HG03066 (cell line): Measurements from ENCODE around the gene PPDPF.
A peak's percentile ranks its signal among the peaks of the same experiment; 100 is the strongest.

ENCODE experiments used
- ATAC-seq: cut with Tn5 transposase; IDR thresholded peaks from one replicate; pipeline ENCODE4 v1.9.1; 2021; ENCODE audit warnings: low read depth; ENCODE audit not compliant: unreplicated experiment

PPDPF gene

DNA sequence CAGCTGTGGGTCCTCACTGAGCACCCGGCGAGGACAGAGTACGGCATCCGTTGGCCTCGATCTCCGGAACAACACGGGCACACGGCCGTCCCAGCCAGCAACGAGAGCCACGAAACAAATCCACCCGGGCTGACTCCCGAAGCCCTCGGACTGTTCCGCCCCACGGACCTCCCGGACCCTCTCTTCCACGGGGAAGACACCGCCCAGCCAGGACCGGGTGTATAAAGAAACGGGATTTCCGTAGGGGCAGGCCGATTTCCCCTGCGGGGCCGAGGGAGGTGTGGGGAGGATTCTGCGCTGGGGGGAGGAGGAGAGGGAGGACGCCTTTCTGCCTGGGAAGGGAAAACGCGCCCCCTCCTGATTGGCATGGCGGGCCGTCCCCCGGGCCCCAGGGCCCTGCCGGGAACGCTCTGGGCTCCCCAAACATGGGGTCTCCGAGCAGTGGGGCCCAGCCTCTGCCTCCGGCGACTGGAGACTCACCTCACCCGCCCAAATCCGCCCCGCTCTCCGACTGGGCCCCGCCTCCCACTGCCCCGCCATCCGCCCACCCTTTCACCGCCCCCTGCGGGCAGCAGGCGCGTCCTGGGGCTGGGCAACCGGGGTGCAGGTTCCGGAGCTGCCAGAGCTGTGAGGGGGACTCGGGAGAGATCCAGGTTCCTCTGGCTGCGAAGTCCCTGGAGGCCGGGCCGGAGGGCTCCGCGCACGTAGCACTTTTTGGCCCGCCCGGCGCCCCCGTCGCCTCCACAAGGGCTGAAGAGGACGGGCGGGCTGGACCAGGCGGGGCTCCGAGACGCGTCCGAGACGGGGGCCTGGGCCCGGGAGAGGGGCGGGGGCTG is 679 bp upstream of the PPDPF start:
- peak; percentile 40 for ATAC-seq

DNA sequence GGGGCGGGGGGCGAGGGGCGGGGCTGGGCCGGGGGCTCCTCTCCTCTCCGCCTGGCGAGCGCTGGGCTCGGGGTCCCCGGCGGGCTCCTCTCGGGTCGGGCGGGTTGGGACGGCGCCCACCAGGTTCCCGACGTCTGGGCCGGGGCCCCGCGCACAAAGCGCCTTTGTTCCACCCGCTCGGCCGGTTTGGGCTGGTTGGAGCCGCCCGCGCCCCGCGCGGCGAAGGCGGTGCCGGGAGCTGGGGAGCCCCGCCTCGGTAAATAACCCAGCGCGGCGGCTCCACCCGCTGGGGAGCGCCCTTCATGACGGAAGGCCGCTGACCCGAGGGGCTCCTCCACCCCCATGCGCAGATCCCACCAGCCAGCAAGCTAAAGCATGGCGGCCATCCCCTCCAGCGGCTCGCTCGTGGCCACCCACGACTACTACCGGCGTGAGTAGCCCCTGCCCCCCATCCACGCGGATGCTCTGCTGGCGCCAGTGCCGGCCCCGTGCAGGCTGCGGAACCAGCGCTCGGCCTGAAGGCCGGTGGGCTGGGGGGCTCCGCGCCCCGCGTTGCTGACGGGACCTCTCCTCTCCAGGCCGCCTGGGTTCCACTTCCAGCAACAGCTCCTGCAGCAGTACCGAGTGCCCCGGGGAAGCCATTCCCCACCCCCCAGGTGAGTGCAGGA is 503 bp downstream of the PPDPF start:
- peak; percentile 30 for ATAC-seq

DNA sequence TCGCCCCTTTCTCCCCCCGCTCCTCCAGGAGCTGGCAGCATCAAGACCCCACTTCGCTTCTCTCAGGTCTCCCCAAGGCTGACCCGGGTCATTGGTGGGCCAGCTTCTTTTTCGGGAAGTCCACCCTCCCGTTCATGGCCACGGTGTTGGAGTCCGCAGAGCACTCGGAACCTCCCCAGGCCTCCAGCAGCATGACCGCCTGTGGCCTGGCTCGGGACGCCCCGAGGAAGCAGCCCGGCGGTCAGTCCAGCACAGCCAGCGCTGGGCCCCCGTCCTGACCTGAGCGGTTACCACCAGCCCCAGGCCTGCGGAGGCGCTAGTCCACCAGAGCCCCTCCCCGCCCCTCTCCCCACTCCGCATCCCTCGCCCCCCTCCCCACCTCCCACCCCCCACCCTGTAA is 1.0 kb downstream of the PPDPF start:
- ATAC-seq = no peak

DNA sequence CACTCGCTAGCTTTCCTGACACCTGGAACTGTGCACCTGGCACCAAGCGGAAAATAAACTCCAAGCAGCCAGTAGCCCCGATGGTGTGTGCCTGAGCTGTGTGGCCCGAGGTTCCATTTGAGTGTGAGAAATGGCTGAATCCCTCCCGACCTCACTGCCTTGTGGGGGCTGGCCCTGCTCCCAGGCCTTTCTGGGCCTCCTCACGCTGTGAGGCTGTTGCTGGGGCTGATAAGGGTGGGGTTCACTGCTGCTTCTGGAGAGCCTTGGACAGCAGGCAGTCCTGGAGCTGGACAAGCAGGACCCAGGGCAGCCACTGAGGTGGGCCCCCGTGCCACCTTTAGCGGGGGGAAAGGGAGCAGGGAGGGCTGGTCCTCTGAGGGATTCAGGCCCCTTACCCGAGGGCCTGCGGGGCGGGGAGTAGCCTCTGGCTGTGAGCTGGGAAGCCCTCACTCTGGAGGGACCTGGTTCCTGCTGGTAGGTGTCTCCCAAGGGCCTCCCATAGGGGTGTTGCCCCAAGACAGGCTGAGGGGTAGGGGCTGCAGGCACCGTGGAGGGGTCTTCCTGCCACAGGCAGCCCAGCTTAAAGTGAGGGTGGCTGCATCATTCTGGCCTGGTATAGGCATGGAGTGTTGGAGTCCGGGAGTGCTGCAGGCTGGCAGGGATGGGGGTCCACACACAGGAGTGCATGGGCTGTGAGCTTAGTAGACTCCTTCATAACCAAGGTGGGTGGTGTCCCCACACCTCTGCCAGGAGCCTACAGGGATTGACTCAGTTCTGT is 1.7 kb downstream of the PPDPF start:
- ATAC-seq = no peak

DNA sequence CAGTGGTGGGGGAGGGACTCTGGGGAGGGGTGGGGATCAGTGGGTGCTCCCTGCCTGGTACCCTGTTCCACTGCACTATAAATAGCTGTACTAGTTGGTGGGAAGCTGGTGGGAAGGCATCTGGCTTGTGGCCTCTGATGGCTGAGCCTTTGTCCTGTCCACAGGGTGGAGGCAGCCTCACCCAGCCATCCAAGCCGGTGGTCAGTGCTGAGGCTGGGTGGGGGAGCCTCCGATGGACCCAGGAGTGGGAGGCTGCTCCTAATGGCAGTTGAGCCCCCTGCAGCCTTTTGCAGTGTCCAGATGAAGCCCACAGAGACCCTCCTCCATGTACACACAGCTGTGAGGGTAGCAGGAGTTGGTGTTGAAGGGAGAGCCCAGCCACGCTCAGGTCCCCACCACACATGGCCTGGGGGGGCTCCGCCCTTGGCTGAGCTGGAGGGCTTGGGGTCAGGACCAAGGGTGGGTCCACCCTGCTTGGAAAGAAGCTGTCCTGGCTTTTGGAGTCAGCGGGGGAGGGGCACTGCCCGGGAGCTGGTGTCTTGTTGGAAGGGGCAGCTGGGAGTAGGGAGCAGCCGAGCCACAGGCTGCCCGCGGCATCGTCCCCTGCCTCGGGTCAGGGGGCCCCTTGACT is 2.5 kb downstream of the PPDPF start:
- no peak for ATAC-seq

DNA sequence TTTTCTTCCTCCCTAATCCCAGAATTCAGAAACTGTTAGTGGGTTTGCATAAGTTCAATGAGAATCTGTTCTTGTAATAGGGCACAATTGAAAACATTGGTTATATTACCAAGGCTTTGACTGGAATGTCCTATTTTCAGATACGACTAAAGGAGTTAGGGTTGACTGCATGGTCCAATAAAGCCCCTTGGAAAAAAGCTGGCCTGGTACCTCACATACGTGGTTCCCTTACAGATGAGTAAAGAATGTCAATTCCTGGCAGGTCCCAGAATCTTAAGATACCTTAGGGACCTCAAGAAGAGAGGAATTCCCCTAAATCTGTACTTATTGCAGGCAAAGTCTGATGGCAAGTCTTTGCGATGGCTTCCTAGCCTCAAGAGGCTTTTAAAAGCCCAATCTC is 4.6 kb downstream of the PPDPF start:
- no peak for ATAC-seq

DNA sequence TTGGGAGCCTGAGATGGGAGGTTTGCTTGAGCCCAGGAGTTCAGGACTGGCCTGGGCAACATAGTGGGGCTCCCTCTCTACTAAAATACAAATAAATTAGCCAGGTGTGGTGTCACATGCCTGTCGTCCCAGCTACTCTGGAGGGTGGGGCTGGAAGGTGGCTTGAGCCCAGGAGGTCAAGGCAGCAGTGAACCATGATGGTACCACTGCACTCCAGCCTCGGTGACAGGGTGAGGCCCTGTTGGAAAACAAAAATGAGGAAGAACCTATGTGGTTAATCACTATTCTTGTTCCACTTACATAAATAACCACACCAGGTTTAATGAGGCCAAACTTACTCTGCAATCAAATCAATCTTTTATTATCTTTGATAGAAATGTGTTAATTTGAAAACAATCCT is 5.4 kb downstream of the PPDPF start:
- ATAC-seq = no peak

DNA sequence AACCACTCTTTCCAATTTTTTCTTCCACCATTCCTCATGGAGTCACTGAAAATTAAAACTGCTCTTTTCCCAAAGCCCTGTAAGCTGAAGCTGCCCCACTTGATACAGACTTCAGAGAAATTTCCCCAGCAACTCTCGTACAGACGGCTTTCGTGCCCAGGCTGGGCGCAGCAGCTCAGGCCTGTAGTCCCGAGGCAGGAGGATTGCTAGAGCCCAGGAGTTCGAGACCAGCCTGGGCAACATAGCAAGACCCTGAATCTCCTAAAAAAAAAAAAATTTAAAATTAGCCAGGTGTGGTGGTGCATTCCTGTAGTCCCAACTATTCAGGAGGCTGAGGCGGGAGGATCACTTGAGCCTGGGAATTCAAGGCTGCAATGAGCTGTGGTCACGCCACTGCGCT is 6.6 kb downstream of the PPDPF start:
- no peak for ATAC-seq

DNA sequence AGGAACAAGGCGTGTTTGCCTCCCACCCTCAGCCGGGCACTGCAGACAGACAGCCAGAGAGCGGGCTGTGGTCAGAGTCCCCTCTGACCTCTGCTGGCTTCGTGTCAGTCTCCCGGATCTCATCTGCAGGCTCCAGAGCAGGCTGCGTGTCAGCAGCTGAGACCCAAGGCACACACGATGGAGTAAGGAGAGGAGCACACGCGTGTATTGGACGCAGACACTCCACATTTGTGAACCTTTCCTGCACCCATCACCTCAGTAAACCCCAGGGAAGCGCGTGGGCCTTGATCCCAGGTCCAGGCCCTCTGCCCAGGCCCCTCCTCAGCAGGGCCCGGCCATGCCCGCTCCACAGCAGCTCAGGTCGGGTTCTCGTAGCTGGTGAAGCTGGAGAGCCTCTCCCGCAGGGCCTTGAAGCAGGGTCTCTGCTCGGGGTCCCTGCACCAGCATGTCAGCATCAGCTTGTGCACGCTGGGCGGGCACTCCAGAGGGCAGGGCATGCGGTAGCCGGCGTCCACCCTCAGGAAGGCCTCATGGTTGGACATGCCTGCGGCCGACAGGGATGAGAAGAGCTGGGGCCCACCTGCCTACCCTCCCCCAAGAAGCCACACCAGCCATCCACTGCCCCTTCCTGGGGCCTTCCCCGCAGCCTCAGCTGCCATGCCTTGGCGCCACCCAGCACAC is 8.8 kb downstream of the PPDPF start:
- no peak for ATAC-seq

DNA sequence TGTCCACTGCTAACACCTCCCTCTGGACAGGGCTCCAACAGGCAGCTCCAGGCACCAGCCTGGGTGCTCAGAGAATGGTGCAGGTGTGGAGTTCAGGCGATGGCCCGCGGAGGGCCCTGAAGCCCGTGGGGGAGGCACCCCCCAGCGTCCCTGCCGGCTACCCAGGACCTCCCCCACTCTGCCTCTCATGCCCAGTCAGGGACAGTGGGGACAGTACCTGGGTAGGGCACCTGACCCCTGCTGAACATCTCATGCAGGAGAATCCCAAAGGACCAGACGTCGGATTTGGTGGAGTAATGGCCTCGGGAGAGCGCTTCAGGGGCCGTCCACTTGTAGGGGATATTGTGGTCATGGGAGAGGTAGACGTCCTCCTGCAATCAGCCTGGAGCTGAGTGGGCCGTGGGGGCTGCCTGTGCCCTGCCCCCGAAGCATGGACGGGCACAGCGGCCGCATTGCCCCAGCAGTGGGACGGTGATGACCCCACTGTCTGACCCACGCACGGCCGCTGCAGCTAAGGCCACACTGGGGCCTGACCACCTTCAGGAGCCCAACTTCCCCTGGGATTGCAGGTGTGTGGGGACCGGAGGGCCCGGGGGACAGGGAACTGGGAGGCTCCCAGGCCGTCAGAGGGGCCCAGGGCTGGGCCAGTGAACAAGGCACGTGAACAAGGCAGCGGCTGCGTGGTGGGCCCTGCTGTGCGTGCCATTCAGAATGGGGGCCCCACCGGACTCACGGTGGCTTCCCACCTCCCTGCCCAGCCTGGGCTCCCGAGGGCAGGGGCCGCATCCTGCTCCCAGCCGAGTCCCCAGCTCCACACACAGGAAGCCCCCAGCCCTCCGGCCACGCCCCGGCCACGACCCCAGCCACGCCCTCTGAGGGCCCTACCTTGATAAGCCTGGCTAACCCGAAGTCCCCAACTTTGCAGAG is 9.6 kb downstream of the PPDPF start:
- no peak for ATAC-seq

DNA sequence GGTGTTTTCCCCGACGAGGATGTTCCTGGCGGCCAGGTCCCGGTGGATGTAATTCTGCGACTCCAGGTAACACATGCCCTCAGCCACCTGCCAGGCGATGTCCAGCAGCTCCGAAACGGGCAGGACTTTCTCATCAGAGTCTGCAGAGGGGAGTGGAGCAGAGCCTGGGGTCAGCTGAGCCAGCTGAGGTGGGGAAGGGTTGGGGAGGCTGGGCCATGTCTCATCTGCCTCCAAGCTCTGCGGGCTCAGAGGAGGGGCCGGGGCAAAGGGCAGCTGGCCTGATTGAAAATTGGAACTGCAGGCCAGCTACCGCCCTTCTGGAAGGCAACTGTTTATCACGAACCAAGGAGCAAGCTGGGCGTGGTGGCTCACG is 10.2 kb downstream of the PPDPF start:
- no peak for ATAC-seq

DNA sequence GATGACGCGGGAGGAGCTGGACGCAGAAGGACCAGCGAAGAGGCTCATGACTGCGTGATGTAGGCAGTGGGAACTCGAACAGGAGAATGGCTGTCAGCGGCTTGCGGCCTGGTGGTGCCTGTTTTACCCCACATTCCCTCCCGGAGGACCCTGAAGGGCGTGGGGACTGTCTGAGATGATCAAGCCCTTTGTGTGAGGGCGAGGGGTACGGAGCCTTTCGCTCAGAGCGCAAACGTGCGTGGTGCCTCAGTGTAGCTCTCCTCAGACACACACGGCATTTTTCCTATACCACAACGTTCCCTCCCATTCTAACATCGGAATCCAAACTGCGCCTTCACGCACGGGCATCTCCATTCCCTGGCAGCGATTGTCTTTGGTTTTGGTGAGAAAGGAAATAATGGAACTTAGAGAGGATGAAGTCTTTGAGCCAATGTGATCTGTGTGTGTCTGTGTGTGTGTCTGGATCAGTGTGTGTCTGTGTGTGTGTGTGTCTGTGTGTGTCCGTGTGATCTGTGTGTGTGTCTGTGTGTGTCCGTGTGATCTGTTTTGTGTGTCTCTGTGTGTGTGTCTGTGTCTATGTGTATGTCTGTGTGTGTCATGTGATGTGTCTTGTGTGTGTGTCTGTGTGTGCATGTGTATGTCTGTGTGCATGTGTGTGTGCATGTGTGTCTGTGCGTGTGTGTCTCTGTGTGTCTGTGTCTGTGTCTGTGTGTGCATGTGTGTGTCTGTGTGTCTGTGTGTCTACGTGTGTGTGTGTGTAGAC is 11.3 kb downstream of the PPDPF start:
- no peak for ATAC-seq

DNA sequence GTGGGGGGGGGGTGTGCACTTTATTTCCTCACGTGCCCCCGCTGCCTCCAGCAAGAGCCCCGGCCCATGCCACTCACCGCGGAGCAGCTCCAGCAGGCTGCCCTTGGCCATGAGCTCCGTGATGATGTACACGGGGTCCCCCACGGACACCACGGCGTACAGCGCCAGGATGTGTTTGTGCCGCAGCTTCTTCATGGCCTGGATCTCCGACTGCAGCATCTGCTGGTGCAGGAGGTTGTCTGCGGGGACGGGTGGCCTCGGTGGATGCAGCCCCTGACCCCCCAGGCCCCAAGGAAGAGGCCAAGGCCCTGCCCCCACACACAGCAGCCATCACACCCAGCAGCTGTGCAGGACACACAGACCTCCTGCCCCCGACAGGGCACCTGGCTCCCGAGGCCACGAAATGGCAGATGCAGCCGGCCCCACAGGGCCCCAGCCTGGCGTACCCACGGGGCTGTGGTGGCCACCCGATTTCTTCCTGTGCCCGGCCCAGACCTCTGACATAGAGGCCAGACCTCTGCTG is 11.9 kb downstream of the PPDPF start:
- ATAC-seq = no peak

DNA sequence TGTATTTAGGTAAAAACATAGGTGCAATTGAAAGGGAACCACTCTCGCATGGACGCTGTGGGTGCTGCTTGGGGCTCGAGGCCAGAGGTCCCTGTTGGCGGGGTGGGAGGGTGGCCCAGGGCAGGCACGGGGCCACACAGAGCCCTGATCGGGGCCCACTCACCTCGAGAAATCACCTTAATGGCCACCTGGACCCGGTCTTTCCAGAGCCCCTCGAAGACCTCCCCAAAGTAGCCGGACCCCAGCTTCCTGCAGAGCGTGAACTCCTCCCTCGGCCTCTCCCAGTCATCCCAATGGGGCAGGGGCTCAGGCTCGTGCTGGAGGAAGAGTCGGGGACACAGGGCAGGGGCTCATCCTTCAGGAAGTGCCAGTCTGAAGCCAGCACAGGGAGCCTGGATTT is 12.8 kb downstream of the PPDPF start:
- no peak for ATAC-seq

DNA sequence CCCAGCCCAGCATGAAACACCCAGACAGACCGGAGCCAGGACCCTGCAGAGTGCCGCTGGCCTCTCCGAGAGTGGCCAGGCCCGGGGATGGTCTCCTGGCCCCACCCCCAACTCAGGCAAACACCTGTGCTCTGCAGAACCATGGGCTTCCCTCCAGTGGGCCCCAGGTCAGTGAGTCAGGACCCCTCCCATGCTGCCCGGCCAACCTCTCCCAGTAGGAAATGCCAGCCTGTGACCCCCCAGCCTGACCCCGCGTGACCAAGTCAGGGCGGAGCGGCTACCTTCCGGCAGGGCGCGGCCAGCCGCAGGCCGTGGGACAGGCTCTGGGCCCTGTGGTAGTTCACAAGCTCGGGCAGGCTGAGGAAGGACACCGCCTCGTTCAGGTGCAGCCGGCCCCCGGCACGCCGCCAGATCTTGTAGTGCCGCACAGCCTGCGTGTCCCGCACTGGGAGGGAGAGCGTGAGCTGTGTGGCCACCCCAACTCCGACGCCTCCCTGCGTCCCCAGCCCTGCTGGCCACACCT is 13.4 kb downstream of the PPDPF start:
- ATAC-seq = no peak

DNA sequence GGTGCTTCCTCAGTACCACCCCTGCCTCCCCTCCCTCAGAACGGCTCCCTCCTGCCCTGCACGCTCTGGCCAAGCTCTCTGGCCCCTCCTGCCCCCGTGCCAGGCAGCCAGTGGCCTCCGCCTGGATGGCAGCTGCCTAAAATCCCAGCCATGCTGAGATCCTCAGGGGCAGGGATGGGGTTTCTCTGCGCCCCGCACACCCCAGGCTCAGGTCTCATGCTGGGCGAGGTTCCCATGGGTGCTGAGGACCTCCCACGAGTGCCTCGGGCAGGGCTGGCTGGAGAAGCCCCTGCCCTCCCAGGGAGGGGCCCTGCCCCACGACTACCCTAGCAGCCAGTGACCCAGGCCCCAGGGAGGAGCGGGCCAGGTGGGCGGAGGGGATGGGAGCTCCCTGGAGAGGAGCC is 13.9 kb downstream of the PPDPF start:
- no peak for ATAC-seq

DNA sequence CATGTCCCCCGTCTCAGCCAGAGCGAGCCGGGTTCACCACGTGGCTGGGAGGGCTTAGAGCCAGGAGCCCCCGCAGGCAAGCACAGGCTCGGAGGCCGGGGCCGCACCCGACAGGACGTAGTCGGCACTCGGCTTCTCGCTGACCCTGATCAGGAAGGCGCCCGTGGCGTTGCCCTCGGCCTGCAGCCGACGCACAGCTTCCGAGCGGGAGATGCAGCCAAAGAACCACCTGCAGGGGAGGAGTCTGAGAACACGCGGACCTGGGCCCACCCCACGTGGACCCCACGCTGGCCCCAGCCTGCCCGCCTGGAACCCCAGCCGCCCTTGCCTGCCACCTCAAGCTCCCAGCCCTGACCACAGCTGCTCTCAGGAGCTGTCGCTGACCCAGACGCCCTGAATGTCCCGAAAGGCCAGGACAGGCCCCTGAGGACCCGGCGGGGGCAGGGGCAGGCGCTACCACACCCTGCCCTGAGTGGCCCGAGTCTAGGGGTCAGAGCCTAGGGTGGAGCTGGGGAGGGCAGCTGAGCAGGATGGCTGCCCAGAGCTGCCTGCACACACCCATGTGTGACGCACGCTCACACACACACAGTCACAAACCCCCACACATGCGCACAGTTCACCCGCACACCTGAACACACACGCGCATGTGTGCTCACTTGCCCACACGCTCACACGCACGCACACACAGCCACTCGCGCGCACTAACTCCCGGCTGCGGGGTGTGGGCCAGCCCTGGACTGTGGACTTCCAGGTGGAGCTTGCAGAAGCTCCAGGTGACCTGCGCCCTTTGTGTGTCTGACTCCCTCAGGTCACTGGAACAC is 14.5 kb downstream of the PPDPF start:
- ATAC-seq = no peak
